NCI-H2196 treated with DMSO at 0.1 percent for 48 hours (cell line): Measurements from ENCODE around the gene UTS2R.

ENCODE experiments used
- DNase-seq: peaks from one replicate; lab custom pipeline; 2025; ENCODE audit not compliant: unreplicated experiment; lab: John Stamatoyannopoulos, UW

UTS2R gene

DNA sequence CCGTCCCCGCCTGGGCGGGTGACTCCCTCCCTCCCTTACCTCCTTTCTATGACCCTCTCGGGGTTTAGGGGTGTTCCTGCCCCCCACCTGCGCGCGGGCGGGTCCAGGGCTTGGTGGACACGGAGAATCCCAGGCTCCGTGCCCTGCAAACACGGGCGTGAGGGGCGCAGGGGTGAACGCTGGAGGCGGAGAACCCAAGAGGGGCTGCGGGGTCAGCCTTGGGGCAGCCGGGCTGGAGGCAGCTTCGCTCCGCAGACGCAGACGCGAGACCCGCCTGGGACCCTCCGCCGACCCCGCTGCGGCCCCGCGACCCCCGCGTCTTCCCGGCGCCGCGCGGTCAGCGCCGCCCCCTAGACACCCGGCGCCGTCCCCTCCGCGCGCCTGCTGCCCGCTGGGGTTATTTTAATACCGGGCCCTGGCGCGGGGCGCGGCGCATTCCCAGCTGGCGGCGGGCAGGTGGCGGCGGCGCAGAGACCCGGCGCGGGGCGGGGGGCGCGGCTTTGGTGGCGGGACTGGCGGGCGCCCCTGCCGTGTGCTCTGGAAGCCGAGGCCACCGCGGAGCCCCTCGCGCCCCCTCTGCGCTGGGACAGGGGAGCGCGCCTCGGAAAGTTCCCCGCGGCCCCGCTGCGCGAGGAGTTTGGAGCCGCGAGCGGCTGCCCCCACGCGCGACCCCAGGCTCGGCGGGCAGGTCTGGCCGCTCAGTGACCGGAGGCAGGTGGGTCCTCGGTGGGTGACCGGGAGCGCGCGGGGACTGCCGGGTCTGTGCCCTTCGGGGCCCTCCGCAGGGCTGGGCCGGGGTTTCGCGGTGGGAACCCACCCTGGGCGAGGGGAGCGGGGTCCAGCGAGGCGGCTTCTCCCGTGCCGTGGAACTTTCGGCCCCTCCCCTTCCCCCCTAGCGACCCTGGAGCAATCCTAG lies at the start of gene UTS2R:
Gene UTS2R, plus strand, starts transcription at position 433 of the 916 bp plus-strand sequence. CDS start 2,560 bp downstream, outside the sequence.
- DNase-seq = no peak

DNA sequence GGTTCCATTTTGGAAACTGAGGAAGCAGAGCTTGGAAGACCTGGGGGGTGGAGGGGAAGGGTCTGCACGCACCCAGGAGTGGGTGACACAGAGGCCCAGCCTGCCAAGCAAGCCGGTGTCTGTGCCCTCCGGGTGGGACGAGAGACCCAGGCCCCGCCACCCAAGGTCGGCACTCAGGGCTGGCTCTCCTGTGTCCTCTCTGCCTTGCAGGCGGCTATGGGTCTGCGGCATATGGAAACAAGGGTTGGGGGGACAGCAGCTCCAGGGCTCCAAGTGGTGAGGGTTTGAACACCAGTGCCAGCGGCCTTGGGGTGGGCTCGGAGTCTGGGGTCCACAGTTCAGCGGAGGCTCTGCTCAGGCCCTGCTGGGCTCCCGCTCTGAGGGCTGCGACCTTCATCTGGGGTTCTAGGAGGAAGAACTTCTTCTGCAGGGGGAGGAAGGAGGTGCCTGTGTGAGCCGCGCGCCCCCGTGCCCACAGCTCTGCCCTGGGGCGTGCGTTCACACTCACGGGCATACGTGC lies 49.6 kb upstream of the UTS2R start:
- no peak for DNase-seq

DNA sequence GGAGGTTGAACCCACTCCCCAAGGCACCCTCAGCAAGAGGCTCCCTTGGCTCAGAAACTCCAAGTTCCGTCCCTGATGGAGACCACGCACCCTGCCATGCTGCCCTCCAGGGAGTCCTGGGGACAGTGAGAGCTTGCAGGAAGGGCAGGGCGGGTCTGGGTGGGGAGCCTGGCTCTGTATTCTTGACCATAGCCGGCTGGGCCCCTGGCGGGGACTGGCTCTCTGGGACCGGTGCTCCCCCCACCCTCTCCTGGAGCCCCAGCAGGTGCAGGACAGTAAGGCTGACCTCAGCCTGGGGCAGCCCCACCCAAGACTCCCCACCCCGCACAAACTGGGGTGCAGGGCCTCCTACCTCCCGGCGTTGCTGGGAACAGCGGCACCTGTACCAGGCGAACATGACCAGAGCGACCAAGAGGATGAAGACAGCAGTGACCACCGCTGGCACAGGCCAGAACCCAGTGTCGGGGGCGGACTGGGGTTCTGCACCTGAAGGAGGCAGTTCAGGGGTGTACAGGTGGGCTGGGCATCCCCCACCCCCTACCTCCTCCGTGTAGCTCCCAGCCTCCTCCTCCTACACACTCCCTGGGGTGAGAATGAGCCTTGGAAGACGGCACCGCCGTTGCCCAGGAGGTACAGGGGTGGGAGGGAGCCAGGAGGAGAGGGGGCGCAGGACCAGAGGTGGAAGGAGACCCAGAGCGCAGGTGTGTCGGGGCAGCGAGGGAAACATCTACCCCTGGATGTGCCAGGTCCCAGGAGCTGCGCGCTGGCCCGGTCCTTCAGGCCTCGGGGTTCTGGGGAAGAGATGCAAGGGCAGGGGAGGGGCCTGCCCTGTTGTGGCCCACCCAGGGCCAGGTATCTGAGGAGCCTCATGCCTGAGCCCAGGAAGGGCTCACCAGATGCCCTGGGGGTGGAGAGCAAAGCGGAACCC lies 48.8 kb upstream of the UTS2R start:
- no peak for DNase-seq

DNA sequence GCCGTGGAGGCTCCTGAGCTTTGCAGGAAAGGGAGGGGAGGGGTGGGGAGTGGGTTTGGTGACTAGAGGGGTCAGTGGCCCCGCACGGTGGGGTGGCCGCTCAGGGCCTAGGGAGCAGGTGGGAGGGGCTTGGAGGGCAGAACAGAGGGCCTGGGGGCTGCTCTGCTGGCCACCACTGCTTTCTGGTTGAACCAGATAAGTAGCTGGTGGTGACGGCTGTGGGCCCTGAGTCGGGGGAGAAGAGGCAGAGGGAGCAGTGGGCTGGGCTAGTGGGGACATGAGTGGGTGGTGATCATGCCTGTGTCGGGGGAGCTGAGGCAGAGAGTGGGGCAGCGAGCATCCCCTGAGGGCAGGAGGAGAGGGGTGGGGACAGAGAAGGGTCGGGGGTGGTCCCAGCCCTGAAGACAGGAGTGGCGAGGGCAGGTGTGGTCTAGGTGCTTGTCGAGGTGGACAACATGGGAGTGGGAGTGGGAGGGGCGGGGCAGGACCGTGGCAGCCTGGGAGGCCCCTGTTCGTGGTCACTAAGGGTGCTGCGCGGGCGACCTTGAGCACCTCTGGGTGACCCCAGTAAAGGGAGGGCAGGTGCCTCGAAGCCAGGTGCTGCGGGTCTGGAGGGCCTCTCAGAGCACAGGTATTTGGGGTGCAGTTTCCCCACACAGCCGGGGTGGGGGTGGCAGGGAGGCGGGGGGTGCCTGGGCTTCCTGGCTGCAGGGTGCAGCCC lies 47.9 kb upstream of the UTS2R start:
- DNase-seq = no peak

DNA sequence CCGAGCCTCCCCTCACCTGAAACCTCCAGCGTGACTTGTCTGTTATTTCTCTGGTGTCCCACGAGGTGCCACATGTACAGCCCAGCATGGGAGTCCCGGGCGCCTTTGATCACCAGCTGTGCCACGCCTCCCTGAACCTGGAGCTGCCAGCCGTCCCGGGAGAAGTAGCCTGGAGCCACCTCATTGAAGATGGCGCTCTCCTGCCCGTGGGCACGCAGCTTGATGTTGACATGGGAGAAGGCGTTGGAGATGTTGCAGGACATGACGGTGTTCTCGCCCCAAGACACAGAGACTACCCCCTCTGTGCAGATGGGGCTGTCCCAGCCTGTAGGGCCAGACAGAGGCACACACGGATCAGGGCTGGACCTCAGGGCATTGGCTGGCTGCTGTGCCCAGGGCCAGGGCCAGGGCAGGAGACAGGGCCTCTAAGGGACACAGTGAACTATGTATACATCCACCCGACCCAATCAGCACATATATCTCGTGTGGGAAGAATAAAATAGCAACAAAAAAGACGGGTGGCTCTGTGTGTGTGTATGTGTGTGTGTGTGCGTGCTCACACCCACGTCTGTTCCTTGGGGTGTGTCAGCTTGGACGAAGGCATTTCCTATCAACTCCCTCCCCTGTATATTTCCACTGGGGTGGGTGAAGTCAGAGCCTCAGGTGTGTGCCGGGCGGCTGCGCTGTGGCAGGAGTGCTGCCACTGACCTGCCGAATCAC lies 46.8 kb upstream of the UTS2R start:
- DNase-seq = no peak

DNA sequence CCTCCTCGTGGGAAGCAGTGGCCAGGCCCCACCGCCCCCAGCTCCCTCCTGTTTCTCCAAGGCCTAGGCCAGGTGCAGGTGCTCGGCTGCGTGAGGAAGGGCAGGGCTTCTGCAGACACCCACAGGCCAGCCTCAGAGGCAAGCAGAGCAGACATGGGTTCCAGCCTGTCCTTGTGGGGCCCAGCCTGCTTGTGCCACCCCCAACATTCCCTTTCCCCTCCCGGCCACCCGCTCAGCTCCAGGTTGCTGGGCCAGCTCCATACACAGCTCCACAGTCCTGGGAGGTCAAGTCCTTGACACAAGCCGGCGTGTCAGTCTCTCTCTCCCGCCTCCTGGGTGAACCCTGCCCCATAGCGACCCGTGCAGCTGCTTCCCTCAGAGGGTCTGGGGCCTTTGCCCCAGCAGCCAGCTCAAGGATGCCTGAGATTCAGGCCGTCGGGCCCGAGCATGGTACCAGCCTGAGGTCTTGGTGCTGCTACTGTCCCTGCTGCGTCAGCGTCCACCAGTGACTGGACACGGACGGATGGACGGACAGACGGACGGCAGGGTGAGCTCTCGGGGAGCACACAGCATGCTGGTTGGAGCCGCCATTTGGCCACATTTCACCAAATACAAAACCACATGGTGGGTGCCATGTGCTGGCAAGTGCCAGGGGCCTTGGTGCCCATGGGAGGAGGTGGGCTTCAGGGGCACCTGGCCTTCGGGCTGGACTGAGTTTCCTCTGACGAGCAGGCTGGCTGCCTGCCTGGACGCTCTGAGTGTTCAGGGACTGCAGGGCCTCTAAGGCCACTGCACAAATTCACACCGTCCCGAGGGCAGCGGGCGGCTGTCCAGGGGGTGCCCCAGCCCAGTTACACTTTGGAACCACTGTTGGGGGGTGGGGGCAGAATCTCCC lies 46.0 kb upstream of the UTS2R start:
- no peak for DNase-seq

DNA sequence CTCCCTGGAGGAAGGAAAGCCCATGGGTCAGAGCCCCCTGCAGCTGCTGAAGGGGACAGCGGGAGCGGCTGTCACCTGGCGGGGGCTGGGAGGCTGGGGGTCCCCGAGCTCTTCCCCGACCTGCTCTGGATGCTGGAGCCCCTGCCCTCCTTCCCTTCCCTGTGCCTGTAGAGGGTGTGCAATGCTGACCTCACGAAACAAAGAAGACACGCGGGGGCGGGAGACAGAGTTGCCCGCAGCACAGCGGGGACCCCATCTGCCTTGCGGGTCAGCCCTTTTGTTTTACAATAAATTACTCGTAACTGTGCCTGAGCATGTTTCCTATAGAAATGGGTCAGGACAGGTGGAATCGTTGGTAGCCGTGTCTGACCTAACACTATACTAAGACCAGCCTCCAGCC lies 44.3 kb upstream of the UTS2R start:
- no peak for DNase-seq

DNA sequence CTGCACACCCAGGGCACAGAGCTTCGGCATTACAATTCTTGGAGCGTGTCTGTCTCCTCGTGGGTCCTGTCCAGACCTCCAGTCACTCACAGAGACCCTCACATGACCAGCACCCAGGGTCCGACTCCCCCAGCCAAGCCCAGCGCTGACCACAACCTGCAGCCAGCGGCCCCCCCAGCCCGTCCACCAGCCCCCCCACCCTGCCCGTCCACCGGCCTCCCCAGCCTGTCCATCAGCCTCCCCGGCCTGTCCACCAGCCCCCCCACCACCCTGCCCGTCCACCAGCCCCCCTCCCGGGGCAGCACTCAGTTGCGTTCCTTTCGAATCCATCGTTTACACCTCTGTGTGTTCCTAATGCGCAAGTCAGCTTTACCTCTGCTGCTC lies 43.8 kb upstream of the UTS2R start:
- no peak for DNase-seq

DNA sequence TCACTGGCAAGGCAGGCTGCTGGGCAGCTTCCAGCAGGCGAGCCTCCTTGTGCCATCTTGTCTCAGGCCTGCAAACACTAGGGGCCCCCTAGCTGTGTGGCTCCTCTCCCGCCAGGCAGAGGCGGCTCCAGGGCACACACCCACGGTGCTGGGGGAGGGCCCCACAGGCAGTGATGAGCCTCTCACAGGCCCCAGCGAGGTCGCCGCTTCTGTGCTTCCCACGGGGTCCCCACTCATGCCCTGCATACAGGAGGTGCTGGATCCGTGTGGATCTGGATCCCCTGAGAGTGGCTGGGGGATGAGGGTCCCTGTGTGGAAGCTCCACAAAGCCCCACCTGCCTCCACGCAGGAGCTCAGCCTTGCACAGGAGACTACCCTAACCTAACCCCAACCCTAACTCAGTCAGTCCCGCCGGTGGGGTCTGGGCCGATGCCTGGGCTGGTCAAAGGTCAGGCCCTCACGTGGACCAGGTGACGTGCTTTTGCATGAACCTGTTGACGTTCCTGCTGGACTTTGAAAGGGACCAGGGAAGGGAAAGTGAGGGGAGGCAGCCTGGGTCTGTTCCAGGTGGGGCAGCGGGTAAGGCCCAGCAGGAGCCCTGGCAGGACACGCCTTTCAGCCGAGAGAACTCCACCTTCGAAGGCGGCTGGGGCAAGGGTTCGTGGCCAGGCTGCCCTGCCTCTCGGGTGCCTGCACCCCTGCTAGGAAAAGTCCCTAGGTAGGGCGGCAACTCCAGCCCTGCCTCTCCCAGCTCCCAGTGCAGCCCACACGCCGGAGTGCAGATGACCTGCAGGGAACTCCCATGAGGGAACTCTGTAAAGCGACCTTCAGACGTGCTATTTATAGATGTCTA lies 43.2 kb upstream of the UTS2R start:
- no peak for DNase-seq

DNA sequence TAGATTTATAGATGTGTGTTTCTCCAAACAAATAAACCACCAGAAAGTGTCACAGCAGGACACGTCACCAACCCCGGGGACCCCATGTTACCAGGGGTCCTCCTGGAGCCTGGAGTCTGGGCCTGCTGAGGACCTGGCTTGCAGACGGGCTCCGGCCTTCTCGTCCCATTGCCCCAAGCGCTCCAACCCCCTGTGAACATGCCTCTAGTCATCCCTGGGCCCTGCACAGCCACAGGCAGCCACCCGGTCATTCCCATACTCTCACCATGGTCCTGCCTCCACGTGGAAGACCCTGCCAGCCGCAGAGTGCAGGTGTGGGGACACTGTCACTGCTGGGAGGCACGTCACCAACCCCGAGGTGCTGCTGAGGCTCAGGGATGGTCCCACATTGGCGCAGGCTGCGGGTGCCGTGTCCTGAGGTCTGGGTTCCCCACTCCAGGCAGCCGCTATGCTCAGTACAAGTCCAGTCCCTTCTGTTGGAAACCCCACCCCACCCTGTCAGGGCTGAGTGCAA lies 42.5 kb upstream of the UTS2R start:
- no peak for DNase-seq

DNA sequence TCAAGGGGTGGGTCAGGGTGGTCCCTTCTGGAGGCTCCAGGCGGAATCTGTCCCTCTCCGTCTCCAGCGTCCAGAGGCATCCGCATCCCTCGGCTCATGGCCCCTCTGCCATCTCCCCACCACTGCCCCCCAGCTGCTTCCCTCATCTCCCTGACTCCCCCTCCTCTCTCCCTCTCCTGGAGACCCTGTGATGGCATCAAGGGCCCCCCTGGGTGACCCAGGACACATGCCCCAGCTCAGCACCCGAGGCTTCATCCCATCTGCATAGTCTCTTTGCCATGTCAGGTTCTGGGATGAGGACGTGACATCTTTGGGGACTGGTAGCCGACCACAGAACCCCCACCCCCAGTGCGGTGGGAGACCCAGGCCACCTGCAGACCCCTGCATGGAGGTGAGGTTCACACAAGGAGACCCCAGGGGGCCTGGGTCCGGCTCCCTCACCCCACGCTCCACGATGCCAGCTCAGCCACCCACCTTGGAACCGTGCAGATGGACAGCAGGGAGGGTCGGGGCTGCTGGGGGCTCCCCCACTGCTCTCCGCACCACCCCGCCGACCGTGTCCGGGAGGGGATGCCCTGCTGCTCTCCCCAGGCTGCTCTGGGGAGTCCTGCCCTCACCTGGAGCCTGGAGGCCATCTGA lies 41.8 kb upstream of the UTS2R start:
- no peak for DNase-seq

DNA sequence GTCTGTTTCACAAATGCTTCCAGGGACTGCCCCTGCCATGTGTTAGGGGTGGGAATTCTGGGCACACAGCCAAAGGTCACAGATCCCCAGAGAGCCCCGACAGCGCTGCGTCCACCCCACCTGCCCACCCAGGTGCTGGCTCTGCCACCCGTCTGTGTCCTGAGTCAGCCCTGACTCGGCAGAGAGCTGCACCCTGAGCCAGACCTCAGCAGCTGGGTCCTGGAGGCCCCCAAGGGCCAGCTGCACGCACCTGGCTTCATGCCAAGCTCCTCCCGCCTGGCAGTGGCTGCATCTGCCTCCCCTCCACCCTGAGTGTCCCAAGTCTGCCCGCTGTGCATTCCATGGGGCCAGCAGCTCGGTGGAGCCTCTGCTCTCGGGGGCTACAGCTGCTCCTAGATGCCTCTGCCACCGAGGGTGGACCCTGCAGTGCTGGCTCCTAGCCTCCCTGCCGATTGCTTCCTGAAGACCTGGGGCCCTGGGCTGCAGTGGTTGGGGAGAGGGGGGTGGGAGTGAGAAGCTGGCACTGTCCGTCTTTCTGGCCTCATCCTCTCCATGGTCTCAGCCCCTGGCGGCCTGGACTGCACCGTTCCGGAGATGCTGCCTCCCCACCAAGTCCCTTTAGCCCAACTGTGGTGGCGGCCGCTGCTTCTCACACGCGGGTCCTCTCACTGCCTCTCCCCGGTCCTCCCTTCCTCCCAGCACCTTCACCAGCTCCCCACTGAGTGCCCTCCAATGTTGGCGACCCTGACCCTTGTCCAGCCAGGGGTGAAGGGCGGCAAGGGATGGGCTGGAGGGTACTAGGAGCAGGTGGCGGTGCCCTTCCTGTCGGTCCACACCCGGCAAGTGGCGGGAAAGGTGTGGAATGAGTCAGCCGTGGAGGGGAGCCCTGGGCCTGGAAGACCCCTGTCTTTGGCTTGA lies 41.0 kb upstream of the UTS2R start:
- peak; percentile 82 for DNase-seq

DNA sequence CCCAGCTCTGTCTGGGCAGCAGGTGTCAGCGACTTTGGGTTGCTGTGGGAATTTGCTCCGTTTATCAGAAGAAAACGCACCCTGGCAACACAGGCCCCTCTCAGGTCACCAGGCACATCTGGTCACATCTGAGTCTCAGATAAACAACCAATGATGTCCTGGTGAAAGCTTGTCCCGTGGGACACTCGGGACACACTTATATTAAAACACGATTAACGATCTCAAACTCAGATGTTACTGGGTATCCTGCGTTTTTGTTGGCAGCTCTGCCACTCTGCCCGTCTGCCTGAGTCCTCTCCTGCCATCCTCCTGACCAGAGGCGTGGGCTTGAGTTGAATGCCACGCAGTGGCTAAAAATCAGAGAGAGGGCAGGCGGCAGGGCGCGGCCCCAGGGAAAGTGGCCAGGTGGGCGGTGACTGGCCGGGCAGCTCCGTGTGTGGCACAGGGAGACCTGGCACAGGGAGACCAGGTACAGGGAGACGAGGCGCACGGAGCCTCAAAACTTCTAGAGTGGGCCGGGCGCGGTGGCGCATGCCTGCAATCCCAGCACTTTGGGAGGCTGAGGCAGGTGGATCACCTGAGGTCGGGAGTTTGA lies 40.1 kb upstream of the UTS2R start:
- DNase-seq = no peak

DNA sequence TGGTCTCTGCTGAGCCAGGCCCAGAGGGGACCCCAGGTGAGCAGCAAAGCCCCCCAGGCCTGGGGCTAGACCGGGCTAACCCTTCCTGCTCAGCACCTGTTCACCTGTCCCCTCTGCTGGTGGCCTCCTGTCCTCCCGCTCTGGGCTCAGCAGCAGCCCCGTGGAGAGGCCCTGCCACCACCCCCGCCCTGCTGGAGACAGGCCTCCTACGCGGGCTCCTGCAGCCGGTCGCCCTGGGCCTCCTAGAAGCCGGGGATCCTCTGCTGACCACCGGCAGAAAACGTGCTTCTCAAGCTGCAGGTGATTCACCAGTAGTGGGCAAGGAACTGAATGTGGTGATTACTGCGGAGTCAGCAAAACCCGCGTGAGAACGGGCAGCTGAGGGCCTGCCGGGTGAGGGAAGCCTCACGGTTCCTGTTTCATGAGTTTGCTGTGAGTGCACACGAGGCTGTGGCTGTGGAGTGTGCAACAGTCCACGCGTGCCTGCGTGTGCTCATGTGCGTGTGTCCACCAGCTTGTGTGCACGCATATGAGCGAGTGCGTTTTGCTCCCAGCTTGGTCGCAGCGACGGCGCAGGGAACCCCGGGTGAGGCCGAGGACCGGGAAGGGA lies 38.8 kb upstream of the UTS2R start:
- DNase-seq = peak; percentile 62

DNA sequence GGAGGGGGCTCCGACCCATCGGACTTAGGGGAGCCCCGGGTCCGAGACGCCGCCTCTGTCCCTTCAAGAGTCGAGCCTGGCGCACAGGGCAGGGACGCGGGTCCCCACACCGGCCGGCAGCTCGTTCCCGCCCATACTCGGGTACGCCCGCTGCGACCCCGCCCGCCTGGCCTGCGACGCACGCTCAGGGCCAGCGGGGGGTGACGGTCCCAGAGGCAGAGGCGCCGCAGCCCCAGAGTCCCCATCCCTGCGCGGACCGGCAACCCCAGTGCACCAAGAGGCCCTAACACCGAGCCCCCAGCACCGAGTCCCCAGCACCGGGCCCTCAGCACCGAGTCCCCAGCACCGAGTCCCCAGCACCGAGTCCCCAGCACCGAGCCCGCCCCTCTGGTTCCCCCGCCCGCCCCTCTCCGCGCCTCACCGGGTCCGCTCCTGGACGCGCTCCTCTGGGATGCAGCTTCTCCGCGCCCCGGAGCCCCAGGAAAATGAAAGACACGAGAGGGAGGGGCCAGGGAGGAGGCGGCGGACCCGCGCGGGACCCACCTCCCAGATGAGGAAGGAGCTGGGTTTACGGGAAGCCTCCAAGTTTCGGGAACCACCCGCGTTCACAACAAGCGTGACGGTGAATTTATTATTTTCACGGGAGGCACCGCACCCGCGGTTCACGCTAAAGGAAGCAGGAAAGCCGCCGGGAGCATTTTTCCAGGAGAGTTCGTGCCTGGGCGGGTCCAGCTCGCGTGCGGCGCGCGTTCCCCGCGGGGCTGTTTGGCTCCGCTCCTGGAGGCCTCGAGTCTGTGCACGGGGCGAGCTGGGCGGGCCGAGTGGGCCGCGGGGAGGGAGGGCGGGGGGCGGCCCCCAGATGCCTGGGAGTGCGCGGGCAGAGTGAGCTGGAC lies 38.0 kb upstream of the UTS2R start, which contains the start of gene SECTM1:
Gene SECTM1, minus strand, starts transcription at position 488 of the 893 bp plus-strand sequence. CDS start 6,526 bp downstream, outside the sequence.
- DNase-seq = no peak
